A673 (cell line): ENCODE results near the gene TXNRD2. TPM values are rescaled to one million over a fixed set of nuclear protein-coding genes. Genes with fewer than 3 reads are reported as not detected.

Experiments used
- BruUV-seq: library from RNA; stranded (reverse); fragments of 400-500 nt; replicated peaks from 2 replicates; lab custom pipeline; 2021; lab: Mats Ljungman, UMichigan
- CTCF ChIA-PET: fragments of 300-600 bp; sonication (Branson Sonifier 250); formaldehyde crosslinking; loops from one replicate; lab custom pipeline; 2022; ENCODE audit warnings: antibody characterized with exemption; lab: Charles Lee
- POLR2A ChIA-PET: fragments of 300-600 bp; sonication (Branson Sonifier 250); formaldehyde crosslinking; loops from one replicate; lab custom pipeline; 2022; ENCODE audit warnings: antibody characterized with exemption; ENCODE audit not compliant: low non-redundant PET; lab: Charles Lee
- DNase-seq: peaks from one replicate; pipeline ENCODE4 v3.0.0-alpha.2; 2015; ENCODE audit warnings: low spot score
- H3K27ac ChIP-seq: fragments of 200-600 bp; sonication (generic); 2 replicates; pipeline ENCODE4 v1.5.1; 2016; ENCODE audit warnings: mixed run types, low read depth, mild to moderate bottlenecking, mixed read lengths, antibody characterized with exemption, low read length; ENCODE audit not compliant: poor library complexity, severe bottlenecking
- H3K27me3 ChIP-seq: fragments of 200-600 bp; sonication (generic); replicated peaks from 2 replicates; pipeline ENCODE4 v1.6.1; 2017; ENCODE audit warnings: mixed run types, low read depth, mild to moderate bottlenecking, mixed read lengths, antibody characterized with exemption, low read length; ENCODE audit not compliant: insufficient read depth, poor library complexity
- H3K36me3 ChIP-seq: fragments of 200-600 bp; sonication (generic); 2 replicates; pipeline ENCODE4 v1.6.1; 2016; ENCODE audit warnings: mixed run types, mild to moderate bottlenecking, mixed read lengths, antibody characterized with exemption, low read length; ENCODE audit not compliant: insufficient read depth, poor library complexity, severe bottlenecking
- H3K4me1 ChIP-seq: fragments of 200-600 bp; sonication (generic); 2 replicates; pipeline ENCODE4 v1.6.1; 2017; ENCODE audit warnings: mixed run types, mild to moderate bottlenecking, mixed read lengths, antibody characterized with exemption, low read length; ENCODE audit not compliant: insufficient read depth, poor library complexity, severe bottlenecking
- H3K4me3 ChIP-seq: fragments of 200-600 bp; sonication (generic); 2 replicates; pipeline ENCODE4 v1.5.1; 2016; ENCODE audit warnings: low read depth, mixed run types, mild to moderate bottlenecking, mixed read lengths, low read length; ENCODE audit not compliant: poor library complexity, severe bottlenecking
- H3K9me3 ChIP-seq: fragments of 200-600 bp; sonication (generic); 2 replicates; pipeline ENCODE4 v1.6.1; 2016; ENCODE audit warnings: mixed run types, low read depth, mild to moderate bottlenecking, mixed read lengths, antibody characterized with exemption, low read length; ENCODE audit not compliant: poor library complexity, severe bottlenecking
- CTCF ChIP-seq: fragments of 300-800, 200-600 bp; sonication (generic); conservative IDR thresholded peaks from 2 replicates; pipeline ENCODE4 v1.5.1; 2017; ENCODE audit warnings: low read depth, mild to moderate bottlenecking, antibody characterized with exemption, low read length, moderate library complexity, mixed read lengths
- EZH2 ChIP-seq: fragments of 200-600 bp; sonication (generic); IDR thresholded peaks from 2 replicates; pipeline ENCODE4 v1.6.1; 2017; ENCODE audit warnings: borderline replicate concordance, low read depth, mild to moderate bottlenecking, mixed read lengths, antibody characterized with exemption, low read length; ENCODE audit not compliant: poor library complexity, severe bottlenecking
- intact Hi-C: fragments of 100-400 bp; cut with micrococcal nuclease; formaldehyde crosslinking; loops from one replicate; pipeline ENCODE4 v1.10.0; 2022; ENCODE audit not compliant: unreplicated experiment
- total RNA-seq: library from RNA; stranded (reverse); gene quantifications from 2 replicates; pipeline ENCODE4 v1.2.3, GENCODE V29; 2021

Gene TXNRD2
- total RNA-seq, 1 experiment from 2014 or later: 32.6 TPM

- TF ChIP-seq EZH2 (no peak), CTCF (no peak)
- H3K4me1 ChIP-seq: peaks cover 7% of the 10 kb centered on the region
- H3K36me3 ChIP-seq: no peaks in the 10 kb centered on the region
- intact Hi-C loops: no loop called here
- ChIA-PET POLR2A (no interaction called here), CTCF (no interaction called here)
- no peaks in the 10 kb centered on the region for H3K27me3 ChIP-seq
- H3K4me3 ChIP-seq: no peak overlapping the region
- DNase-seq: no peak
- BruUV-seq: no TSS peak
- no peak overlapping the region for H3K27ac ChIP-seq
- H3K9me3 ChIP-seq: no peaks in the 10 kb centered on the region
These were observed 48.6 kb upstream of the TXNRD2 start for GRCh38 chr22:19990188-19990587.

GRCh38 chr22:19989725-19990067 is 48.1 kb upstream of the TXNRD2 start:
- ChIA-PET CTCF (no interaction called here), POLR2A (no interaction called here)
- no peak overlapping the region for H3K27ac ChIP-seq
- intact Hi-C loops: no loop called here
- no peaks in the 10 kb centered on the region for H3K27me3 ChIP-seq
- no TSS peak for BruUV-seq
- no peak for DNase-seq
- H3K4me3 ChIP-seq: no peak overlapping the region
- H3K36me3 ChIP-seq: no peaks in the 10 kb centered on the region
- peaks cover 7% of the 10 kb centered on the region for H3K4me1 ChIP-seq
- H3K9me3 ChIP-seq: no peaks in the 10 kb centered on the region
- TF ChIP-seq CTCF (no peak), EZH2 (no peak)

- ChIA-PET CTCF (no interaction called here), POLR2A (no interaction called here)
- Histone ChIP-seq H3K9me3 (no peaks in the 10 kb centered on the region), H3K27me3 (no peaks in the 10 kb centered on the region), H3K4me1 (peaks cover 7% of the 10 kb centered on the region), H3K27ac (no peak overlapping the region), H3K4me3 (no peak overlapping the region), H3K36me3 (no peaks in the 10 kb centered on the region)
- no TSS peak for BruUV-seq
- intact Hi-C loops: no loop called here
- no peak for DNase-seq
- TF ChIP-seq CTCF (no peak), EZH2 (no peak)
These were observed 47.5 kb upstream of the TXNRD2 start for GRCh38 chr22:19988965-19989724.
